Cardiac muscle cell (in vitro differentiated cells and primary cell): ENCODE measurements around the gene PITPNC1. TPM values are rescaled to one million over a fixed set of nuclear protein-coding genes. Genes with fewer than 3 reads are reported as not detected.

ENCODE experiments used
- DNase-seq, 2 donors: peaks; one replicate each; pipeline versions ENCODE4 v3.0.0 to v3.0.0-alpha.2; 2010 to 2017; ENCODE audit warnings: low read depth in 1 of 2, low spot score in 1 of 2
- H3K27ac ChIP-seq: fragments of 200-600 bp; sonication (generic); 2 replicates; pipeline ENCODE4 v1.5.1; 2016
- H3K27me3 ChIP-seq: fragments of 200-600 bp; sonication (generic); 2 replicates; pipeline ENCODE4 v1.6.0; 2016; ENCODE audit warnings: control low read depth
- H3K36me3 ChIP-seq: fragments of 200-600 bp; sonication (generic); 2 replicates; pipeline ENCODE4 v1.5.1; 2016; ENCODE audit warnings: control low read depth
- H3K4me1 ChIP-seq: fragments of 200-600 bp; sonication (generic); 2 replicates; pipeline ENCODE4 v1.8.1; 2017; ENCODE audit warnings: low read depth, mild to moderate bottlenecking, mixed run types
- H3K4me3 ChIP-seq: fragments of 200-600 bp; sonication (generic); 2 replicates; pipeline ENCODE4 v1.5.1; 2016; ENCODE audit warnings: mild to moderate bottlenecking
- H3K9me3 ChIP-seq: fragments of 200-600 bp; sonication (generic); 2 replicates; pipeline ENCODE4 v1.5.1; 2017; ENCODE audit warnings: low read depth, mild to moderate bottlenecking, control low read depth
- CTCF ChIP-seq: IDR thresholded peaks from 2 replicates; pipeline ENCODE4 v1.5.1; 2012; ENCODE audit warnings: low read depth, mild to moderate bottlenecking, low read length
- polyA plus RNA-seq: library from polyadenylated mRNA; unstranded; fragments of >200 nt; fragmentation: Nextera tagmentation; extraction: Ambion mirVana; gene quantifications from 2 replicates; pipeline ENCODE4 v1.2.1, GENCODE V29; 2016
- total RNA-seq: library from RNA; depleted of rRNA; stranded (reverse); fragments of >200 nt; gene quantifications from 2 replicates; pipeline ENCODE4 v1.2.3, GENCODE V29; 2016

Gene PITPNC1
- total and polyA plus RNA-seq, 2 experiments from 2014 or later = 4.8 to 5.7 TPM

- Histone ChIP-seq H3K27me3 (no peaks in the 10 kb centered on the region), H3K4me1 (no peaks in the 10 kb centered on the region), H3K4me3 (no peak overlapping the region), H3K36me3 (no peaks in the 10 kb centered on the region), H3K27ac (no peak overlapping the region), H3K9me3 (no peaks in the 10 kb centered on the region)
- TF ChIP-seq CTCF = no peak
- no peak for DNase-seq
Observed at GRCh38 chr17:67713169-67713568, 336.1 kb downstream of the PITPNC1 start.

- Histone ChIP-seq H3K4me1 (peaks cover 7% of the 10 kb centered on the region), H3K27me3 (no peaks in the 10 kb centered on the region), H3K27ac (no peak overlapping the region), H3K4me3 (no peak overlapping the region), H3K36me3 (peaks cover 10% of the 10 kb centered on the region), H3K9me3 (no peaks in the 10 kb centered on the region)
- no peak for DNase-seq
- no peak for TF ChIP-seq CTCF
Observed at GRCh38 chr17:67716405-67716798, 339.3 kb downstream of the PITPNC1 start.

GRCh38 chr17:67717192-67717623, 340.1 kb downstream of the PITPNC1 start:
- H3K27me3 ChIP-seq = no peaks in the 10 kb centered on the region
- peak overlapping the region; percentile 46 for H3K4me3 ChIP-seq
- H3K27ac ChIP-seq = peak overlapping the region; percentile 14
- H3K4me1 ChIP-seq = peaks cover 7% of the 10 kb centered on the region
- H3K36me3 ChIP-seq = peaks cover 18% of the 10 kb centered on the region
- H3K9me3 ChIP-seq = no peaks in the 10 kb centered on the region
- no peak for DNase-seq
- no peak for TF ChIP-seq CTCF

- Histone ChIP-seq H3K27me3 (no peaks in the 10 kb centered on the region), H3K4me1 (peaks cover 7% of the 10 kb centered on the region), H3K36me3 (peaks cover 23% of the 10 kb centered on the region), H3K27ac (peak within 1 kb of the TSS; percentile 99), H3K4me3 (peak within 1 kb of the TSS; percentile 46), H3K9me3 (no peaks in the 10 kb centered on the region)
- peak; percentile 96 for TF ChIP-seq CTCF
- DNase-seq = peak; percentile 98 to 99
Observed at GRCh38 chr17:67717624-67718324, 340.7 kb downstream of the PITPNC1 start, which contains the start of gene NOL11. TSS of gene NOL11 (plus strand) at chr17:67717936. CDS start at chr17:67717948, 12 bp downstream.

GRCh38 chr17:67718325-67718941, 341.4 kb downstream of the PITPNC1 start:
- peaks cover 23% of the 10 kb centered on the region for H3K36me3 ChIP-seq
- no peak for TF ChIP-seq CTCF
- H3K27ac ChIP-seq = peak overlapping the region; percentile 99
- H3K4me3 ChIP-seq = peak overlapping the region; percentile 46
- no peaks in the 10 kb centered on the region for H3K27me3 ChIP-seq
- peaks cover 7% of the 10 kb centered on the region for H3K4me1 ChIP-seq
- peak in 1 of 2 donors; percentile 26 for DNase-seq
- H3K9me3 ChIP-seq = no peaks in the 10 kb centered on the region
